Activated CD4-positive, alpha-beta T cell treated with anti-CD3 and anti-CD28 coated beads for 1 hour (primary cell): ENCODE measurements around the gene VWA1.
"Not testable (repeated sequence)": the region's sequence is repeated elsewhere in the genome, so short reads cannot be mapped to it uniquely, and the experiment has no call there.

Experiments
- DNase-seq: peaks from one replicate; pipeline ENCODE4 v3.0.0-alpha.2; 2020

VWA1 gene, protein sequence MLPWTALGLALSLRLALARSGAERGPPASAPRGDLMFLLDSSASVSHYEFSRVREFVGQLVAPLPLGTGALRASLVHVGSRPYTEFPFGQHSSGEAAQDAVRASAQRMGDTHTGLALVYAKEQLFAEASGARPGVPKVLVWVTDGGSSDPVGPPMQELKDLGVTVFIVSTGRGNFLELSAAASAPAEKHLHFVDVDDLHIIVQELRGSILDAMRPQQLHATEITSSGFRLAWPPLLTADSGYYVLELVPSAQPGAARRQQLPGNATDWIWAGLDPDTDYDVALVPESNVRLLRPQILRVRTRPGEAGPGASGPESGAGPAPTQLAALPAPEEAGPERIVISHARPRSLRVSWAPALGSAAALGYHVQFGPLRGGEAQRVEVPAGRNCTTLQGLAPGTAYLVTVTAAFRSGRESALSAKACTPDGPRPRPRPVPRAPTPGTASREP

DNA sequence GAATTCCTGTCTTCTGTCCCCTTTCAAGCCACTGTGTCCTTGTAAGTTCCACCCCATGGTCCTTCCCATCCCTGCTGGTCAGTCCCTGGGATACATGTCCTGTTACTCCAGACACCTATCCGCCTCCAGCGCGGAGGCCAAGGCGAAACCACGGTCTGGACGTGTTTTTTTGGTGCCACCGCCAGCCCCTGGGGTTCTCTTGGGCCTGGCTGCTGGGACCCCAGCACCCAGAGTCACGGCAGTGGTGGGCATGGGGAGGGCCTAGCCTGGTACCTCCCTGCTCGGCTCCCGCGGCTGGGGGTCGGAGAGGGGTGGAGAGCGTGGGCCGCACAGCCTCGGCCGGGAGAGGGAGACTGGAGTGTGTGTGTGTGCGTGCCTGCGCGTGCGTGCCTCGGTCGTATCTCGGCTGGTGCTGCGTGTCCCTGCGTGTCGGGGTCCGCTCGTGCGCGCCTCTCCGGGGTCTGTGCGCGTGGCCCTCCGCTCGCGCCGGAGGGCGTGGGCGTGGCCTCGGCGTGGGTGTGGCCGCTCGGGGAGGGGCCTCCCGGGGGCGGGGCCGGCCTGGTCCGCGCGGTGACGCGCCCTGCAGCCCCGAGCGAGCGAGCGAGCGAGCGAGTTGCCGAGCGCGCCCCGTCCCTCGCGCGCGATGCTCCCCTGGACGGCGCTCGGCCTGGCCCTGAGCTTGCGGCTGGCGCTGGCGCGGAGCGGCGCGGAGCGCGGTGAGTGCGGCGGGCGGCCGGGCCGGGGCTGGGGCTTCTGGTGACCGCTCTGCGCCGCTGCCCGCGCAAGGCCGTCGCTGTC lies at the start of gene VWA1:
Gene VWA1 (plus strand): TSS at position 585 of the 798 bp plus-strand sequence. CDS start 59 bp downstream, at position 644.
- peak; percentile 54 for DNase-seq

DNA sequence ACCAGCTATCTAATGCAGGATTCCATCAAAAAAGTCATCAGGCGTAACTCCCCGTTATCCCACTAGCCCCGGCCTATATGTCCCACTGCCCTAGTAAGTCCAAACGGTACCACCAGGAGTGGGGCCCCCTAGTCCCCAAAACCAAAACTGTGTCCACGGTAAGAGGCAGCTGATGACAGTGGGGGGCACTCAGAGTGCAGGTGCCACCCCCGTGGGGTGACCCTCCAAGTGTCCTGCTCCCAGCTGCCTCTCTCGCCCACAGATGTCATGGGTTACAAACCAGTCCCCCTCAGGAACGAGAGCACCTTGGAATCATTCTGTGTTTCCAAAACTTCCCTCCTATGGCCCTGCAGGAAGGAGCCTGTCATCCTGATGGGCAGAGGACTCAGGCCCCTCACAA lies 49.6 kb upstream of the VWA1 start:
- DNase-seq, result no peak

DNA sequence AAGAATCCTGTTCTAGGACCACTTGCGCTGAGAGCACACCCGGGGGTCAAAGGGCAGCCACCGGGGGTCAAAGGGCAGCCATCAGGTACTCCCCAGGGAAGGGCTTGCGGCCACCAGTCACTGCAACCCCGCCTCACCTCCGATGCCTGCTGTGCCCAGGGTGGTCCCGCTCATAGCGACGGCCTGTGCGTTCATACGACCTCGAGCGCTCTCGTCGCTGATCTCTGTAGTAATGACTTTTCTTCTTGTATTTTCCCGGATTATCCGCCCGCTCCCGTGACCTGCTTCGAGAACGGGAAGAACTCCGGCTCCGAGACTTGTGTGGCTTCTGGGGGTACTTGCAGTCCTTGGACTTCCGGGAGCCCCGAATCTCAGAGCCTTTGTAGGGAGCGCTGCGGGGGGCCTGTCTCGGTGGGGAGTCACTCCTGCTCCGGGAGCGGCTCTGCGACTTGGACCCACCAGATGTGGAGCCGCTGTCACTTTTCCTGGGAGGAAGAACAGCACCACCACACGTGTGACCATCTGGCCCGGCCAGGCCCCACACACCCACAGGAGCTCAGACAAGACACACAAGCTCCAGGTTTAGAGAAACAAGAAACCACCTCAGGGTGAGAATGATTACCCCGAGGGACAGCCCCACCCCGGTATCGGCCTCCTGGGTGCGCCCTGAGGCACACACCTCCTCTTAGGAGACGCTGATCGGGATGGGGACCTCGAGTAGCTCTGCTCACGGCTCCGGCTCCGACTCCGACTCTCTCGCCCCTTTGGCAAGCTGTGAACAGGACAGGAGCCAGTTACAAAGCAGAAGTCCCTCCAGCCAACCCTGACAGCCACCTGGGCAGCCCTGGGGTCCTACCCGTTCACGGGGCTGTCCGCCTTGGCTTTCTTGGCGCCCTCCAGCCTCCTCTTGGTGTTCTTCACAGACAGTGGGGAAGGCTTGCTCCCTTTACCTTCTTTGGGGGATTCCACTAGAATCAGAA lies 48.1 kb upstream of the VWA1 start:
- no peak for DNase-seq

DNA sequence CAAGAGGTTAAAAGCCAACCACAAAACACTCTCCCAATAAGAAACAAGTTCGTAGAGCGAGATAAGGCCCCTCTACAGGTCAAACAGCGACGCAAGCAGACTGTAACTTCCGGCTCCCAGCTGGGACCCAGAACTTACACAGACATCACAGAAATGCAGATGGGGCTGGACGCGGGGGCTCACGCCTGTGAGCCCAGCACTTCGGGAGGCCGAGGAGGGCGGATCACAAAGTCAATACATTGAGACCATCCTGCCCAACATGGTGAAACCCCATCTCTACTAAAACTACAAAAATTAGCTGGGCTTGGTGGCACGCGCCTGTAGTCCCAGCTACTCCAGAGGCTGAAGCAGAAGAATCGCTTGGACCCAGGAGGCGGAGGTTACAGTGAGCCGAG lies 47.4 kb upstream of the VWA1 start:
- DNase-seq, result no peak

DNA sequence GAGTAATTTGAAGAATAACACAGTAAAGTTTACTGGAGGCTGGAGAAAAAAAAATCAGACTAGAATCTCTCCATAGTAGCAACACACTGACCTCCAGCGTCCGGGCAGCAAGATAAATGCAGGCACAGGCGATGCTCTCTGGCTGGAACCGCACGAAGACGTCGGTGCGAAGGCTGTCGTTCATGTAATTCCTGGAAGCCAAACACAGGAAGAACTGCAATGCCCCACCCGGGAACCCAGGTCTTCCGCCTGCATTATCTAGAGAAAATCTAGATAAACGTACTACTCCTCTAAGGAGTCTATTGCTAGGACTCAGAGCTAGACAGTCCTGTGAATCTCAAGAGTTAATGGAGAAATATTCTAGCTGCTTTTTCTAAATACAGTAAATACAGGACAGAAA lies 44.8 kb upstream of the VWA1 start:
- DNase-seq, result no peak

DNA sequence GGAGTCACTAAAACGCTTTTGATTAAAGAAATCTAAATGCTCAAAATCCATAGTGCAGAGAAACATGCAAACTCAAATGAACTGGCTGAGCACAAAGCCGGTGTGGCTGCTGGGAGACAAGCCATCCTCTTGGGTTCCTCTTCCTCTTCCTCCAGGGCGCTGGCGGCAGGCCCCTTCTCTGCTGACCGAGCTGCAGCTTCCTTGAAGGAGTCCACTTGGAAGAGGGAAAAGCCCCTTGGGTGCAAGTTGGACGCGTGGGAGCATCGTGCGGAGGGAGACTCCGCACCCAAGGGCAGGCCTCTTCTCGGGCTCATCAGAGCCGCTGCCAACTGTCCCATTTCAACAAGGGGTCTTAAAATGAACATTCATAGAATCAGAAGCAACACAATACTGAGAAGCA lies 44.3 kb upstream of the VWA1 start:
- DNase-seq, result no peak

DNA sequence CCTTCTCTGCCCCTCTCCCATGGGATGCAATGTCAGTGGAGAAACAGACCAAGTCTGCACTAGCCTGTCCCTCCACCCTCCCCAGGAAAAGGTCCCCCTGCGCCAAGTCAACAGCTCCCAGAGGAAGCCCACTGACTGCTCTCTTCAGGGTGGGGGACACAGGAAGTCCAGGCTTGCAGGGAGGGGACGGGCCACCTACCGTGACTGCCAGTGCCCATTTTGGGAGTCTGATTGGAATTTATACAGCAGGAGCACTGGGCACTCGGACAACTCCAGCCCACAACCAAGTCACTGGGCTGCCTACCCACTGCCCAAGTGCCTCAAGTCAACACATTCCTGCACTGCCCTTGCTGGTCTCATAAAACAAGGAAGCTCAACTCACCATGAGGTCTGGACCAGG lies 42.5 kb upstream of the VWA1 start:
- no peak for DNase-seq

DNA sequence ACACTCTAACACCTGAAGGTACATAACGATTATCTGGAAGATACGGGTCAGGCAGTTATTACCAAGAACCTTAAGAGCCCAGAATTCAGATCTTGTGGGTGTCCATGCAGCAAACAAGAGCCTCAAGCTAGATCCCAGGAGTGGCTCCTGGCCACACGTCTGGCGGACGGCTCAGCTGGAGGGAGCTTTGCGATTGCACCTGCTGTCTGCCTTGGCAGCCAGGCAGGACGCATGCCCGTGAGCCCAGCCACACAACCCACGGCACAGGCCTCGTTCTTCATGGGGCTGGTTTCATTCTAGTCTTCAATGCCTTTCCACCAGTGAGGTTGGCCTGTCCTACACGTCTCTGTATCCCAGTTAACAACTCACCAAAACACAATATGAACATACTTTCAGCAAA lies 42.1 kb upstream of the VWA1 start:
- no peak for DNase-seq

DNA sequence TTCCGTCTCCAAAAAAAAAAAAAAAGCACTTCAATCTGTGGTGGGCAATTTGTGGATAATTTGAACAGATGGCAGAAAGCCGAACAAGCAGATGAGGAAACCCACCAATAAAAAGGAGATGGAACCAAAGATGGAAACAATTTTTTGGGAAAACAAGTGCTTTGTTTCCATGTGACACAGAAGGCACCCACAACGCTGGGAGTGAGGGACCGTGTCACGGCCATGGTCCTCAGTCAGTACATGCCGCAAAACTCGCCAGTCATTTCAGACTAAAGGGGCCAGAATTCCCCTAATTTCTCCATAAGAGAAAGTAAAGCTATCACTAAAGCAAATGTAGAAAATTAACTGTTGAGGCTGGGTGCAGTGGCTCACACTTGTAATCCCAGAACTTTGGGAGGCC lies 41.4 kb upstream of the VWA1 start:
- no peak for DNase-seq

DNA sequence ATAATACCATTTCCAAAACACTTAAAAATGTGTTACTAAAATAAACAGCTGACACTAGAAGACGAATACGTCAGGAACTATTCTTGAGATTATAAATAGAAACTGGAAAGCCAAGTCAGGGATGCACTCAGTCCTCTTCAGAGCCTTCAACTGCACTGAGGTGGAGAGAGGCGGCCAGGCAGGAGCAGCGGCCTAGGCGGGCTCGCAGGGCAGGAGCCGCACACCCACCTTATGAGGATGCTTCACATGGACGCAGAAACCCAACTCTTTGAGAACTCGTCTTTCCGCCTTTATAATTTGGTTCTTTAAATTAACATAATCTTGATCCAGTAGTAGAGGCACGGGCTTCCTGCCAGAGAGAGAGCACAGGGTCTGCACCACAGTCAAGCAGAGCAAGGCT lies 40.3 kb upstream of the VWA1 start:
- no peak for DNase-seq

DNA sequence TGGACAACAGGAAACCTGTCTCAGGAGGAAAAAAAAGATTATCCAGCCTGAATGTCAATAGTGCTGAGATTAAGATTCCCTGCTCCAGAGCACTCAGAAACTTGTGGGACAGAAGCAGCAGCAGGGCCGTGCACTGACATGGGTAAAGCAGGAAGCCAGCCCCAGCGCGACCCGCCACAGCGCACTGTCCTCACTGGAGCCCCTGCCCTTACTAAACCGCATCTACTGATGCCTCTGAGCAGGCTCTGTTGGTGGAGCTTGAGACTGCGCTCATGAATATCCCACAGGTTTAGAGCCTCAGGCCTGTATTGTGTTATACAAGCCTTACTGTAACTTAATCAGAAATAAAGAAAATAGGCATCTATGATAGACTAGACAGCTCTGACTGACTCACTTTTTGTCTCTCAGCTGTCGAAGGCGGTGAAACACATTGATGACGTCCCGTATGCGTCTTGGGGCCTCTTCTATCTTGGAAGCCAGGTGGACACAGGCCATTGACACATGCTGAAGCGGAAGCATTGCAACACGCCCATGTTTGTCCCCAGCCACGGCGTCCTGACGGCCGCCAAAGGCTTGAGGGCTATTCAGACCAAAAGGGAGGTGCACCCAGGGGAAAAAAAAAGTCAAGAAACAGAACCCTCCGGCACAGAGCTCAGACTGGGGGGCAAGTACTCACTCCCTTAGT lies 37.5 kb upstream of the VWA1 start:
- no peak for DNase-seq

DNA sequence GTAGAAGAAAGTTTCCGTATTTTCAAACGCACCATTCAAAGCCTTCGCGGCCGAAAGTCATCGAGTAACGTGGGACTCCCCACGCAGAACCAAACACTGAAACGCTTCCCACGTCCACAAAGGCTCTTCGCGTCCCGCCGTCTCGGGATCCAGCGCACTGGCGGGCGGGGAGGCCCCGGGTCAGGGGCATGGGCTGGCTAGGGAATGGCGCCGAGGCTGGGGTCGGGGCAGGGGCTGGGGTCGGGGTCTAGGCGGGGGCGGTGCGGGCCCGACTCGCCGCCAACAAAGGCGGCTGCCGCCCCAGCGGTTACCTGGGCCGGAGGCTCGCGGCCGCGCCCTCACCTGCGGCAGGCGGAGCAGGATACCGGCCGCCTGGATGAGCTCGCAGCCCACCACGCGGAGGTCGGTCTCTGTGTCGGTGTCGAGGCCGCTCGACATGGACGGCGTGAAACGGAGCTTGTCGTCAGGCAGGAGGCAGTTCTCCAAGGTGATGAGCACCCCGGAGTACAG lies 36.8 kb upstream of the VWA1 start:
- no peak for DNase-seq

DNA sequence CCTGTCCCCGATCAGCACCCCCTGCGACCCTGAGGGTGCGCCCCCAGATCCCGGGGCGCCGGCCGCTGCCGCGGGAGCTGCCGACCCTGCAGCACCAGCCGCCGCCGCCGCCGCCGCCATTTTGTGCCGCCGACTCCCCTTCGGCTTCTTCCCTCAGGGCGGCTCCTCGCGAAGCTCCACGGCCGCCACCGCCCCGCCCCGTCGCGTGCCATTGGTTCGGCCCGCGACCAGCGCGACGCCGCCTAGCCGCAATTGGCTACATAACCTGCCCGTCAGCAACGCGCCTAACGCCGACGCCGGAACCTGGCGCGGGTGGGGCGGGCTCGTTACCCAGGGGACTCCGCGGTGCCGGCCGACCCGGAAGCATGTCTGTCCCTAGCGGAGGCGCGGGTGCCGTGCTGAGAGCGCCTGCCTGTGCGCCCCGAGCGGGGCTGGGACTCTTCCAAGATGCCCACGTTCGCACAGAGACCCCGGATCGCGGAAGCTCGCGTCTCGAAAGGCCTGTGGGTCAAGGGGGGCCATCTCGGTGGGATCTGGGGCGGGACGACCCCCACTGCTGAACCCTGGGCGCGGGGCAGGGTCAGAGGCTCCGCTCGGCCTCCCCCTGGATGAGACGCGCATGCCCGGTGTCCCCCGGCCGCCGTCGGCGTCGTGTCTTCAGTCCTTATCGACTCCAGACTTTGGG lies 36.2 kb upstream of the VWA1 start, which contains the start of gene CCNL2:
Gene CCNL2 (minus strand): TSS at position 149 of the 685 bp plus-strand sequence. CDS start 29 bp downstream, at position 120.
- peak; percentile 99 for DNase-seq

DNA sequence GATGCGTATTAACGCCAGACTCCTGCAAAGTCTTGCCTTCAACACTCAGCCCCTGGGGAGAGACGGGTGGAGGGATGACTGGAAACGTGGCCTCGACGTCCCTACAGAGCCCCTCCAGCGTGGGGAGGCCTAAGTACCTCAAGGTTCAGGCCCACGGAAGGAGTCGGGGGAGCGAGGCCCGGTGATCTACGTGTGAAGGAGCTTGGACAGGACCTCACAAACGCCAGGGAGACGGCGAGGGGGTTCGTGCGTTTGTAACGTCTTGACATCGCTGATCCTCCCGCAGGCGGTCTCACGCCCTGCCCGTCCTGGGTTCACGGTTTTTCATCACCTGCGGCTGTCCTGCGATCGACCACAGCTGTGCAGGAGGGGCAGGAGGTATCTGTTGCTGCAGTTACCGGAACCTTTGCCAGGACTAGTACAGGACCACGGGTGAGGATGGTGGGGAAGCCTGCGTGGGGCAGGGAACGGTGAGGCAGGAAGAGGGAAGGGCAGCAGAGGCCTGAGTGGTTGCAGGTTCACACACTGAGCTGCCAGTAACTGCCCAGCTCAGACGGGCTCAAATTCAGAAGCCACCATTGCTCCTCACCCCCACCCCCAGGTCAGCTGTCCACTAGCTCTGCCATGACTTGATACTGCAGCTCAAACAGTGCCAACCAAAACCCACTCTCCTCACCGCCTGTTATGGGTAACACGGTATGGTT lies 35.5 kb upstream of the VWA1 start:
- DNase-seq, result no peak

DNA sequence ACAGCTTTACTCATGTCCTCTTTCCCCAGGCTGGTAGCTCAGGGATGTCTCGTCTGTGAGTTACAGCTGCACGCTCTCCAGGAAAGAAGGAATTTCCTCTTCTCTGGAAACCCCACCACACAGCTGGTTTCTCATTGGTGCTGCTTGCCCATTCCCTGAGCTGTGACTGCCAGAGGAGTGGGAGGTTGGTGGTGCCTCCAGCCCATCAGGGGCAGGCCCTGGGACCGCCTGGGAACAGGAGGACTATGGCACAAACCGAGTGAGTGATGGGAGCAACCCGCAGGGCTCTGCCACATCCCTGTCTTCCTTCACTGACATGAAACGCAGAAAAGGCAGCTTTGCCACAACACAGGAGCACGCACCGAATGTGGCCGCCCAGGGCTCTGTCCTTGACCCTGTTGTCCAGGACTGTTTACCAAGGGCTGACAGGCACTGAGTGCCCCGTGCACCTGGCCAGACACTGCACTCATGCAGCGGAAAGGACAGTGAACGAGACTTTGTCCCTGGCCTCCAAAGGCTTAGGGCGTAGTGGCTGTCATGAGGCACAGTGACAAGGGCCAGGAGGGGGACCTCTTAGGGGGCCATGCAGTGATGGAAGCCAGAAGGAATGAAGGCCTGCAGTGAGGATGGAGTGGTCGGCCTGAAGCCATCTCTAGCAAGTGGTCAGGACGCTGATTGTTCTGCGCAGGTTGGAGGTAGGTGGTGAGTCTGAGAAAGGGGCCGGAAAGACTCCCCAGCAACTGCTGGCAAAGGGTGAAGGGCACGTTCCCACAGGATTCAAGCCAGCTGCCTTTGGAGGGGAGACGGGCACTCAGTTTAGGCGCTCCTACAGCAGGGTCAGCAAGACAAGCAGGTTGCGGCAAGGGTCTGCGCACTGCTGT lies 34.7 kb upstream of the VWA1 start:
- no peak for DNase-seq

DNA sequence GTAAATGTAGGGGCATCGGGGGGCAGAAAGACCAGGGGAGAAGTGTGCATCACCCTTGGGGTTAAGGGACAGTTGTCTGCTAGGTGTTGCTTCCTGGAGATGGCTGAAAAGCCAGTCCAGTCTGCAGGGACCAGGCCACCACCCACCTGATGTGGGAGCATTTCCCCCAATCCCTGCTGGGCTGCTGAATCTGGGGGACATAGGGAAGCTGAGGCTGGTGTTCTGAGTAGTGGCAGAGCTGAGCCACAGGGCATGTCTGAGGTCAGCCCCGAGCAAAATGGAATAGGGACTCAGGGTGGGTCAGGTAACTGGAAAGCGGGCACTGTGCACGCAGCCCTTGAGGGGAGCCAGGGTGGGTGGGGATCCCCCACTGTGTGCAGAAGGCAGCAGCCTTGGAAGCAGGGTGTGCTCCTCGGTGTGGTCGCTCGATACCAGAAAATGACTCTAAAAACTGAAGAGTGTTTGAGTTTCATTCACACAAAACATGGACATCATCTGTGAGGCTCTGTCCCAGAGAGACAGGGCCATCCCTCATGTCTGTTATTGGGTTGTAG lies 34.0 kb upstream of the VWA1 start:
- DNase-seq, result no peak

DNA sequence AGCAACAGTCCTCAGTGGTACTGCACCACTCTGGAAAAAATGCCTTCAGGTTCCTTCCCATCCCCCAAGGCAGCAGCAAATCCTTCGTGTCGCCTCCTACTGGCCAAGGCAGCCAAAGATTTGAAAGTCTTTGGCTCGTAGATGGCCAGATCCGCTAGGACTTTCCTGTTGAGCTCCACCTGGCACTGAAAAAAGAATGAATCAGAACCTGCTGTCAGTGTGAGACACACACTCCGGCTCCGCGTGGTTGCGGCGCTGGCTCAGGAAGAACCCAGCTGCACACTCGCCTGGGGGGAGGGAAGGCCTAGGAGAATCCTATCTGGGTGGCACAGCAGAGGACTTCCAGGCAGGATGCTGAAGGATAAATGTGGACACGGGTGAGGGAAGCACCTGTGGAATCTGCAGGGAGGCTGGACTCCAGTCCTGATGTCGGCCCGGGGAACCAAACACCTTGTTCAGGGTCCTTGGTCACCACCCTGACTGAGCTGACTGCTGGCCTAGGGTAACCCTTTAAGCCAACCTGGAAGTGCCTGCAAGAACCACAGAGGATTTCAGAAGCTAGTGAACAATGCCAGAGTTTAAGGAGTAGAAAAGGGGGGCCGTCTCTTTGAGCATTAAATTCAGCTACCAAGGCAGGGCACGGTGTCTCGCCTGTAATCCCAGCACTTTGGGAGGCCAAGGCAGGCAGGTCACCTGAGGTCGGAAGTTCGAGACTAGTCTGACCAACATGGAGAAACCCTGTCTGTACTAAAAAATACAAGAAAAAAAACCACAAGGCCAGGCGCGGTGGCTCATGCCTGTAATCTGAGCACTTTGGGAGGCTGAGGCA lies 33.2 kb upstream of the VWA1 start:
- DNase-seq, result no peak

DNA sequence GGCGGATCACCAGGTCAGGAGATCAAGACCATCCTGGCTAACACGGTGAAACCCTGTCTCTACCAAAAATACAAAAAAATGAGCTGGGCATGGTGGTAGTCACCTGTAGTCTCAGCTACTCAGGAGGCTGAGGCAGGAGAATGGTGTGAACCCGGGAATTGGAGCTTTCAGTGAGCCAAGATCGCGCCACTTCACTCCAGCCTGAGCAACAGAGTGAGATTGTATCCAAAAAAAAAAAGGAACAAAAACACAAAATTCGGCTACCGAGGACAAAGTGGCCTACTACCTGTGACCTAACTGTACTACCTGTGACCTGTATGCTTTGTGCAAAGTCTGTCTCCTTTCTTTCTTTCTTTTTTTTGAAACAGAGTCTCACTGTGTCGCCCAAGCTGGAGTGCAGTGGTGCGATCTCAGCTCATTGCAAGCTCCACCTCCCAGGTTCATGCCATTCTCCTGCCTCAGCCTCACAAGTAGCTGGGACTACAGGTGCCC lies 32.5 kb upstream of the VWA1 start:
- not testable (repeated sequence) for DNase-seq
